ENCODE measurements around the gene SLC2A1. TPM values are rescaled to one million over a fixed set of nuclear protein-coding genes. Genes with fewer than 3 reads are reported as not detected.

SLC2A1 gene
- total and polyA plus RNA-seq, 7 donors, result 1.1 to 3.8 (median 2.1) TPM

- intact Hi-C loops (cut with DNase I), result loop anchor here (5.0 to 10.0 kb wide), 2 partner anchors 139 to 158 kb away; no protein-coding TSS in a partner anchor
- DNase-seq, result no peak
- Histone ChIP-seq H3K4me1 (no peaks in the 10 kb centered on the region), H3K27me3 (ENCODE audit: insufficient read depth in 3 of 3, low read length in 2 of 3) (no peaks in the 10 kb centered on the region), H3K4me3 (no peak overlapping the region), H3K27ac (no peak overlapping the region), H3K9me3 (peaks cover 3% of the 10 kb centered on the region), H3K36me3 (ENCODE audit: insufficient read depth in 1 of 2, low read depth in 1 of 2) (no peaks in the 10 kb centered on the region)
- TF ChIP-seq CTCF (IDR thresholded peaks at IDR 0.05), result no peak
- ATAC-seq, result no peak
- 43 to 95% (median 92%) methylated on average over 2 of the region's 2 CpGs for WGBS, 3 donors
Observed at GRCh38 chr1:42914092-42914627, 44.5 kb downstream of the SLC2A1 start.

GRCh38 chr1:42913426-42914091, 45.1 kb downstream of the SLC2A1 start:
- 49 to 60% (median 55%) methylated on average over 5 of the region's 5 CpGs for WGBS, 3 donors
- TF ChIP-seq CTCF (IDR thresholded peaks at IDR 0.05), result peak; percentile 70
- Histone ChIP-seq H3K27ac (no peak overlapping the region), H3K4me1 (no peaks in the 10 kb centered on the region), H3K9me3 (peaks cover 3% of the 10 kb centered on the region), H3K36me3 (ENCODE audit: insufficient read depth in 1 of 2, low read depth in 1 of 2) (no peaks in the 10 kb centered on the region), H3K27me3 (ENCODE audit: insufficient read depth in 3 of 3, low read length in 2 of 3) (no peaks in the 10 kb centered on the region), H3K4me3 (no peak overlapping the region)
- intact Hi-C loops (cut with DNase I), result loop anchor here (2.0 to 10.0 kb wide), 3 partner anchors 139 to 159 kb away; no protein-coding TSS in a partner anchor
- ATAC-seq, result peak in 3 of 4 donors; percentile 54 to 74 (median 69)
- DNase-seq, result no peak

- Histone ChIP-seq H3K4me1 (no peaks in the 10 kb centered on the region), H3K4me3 (no peak overlapping the region), H3K9me3 (peaks cover 3% of the 10 kb centered on the region), H3K36me3 (ENCODE audit: insufficient read depth in 1 of 2, low read depth in 1 of 2) (no peaks in the 10 kb centered on the region), H3K27ac (no peak overlapping the region), H3K27me3 (ENCODE audit: insufficient read depth in 3 of 3, low read length in 2 of 3) (no peaks in the 10 kb centered on the region)
- intact Hi-C loops (cut with DNase I), result loop anchor here (5.0 to 10.0 kb wide), 2 partner anchors 136 to 161 kb away; no protein-coding TSS in a partner anchor
- ATAC-seq, result no peak
- no peak for TF ChIP-seq CTCF (IDR thresholded peaks at IDR 0.05)
- no peak for DNase-seq
Observed at GRCh38 chr1:42910985-42911384, 47.7 kb downstream of the SLC2A1 start.

GRCh38 chr1:42908046-42908445, 50.6 kb downstream of the SLC2A1 start:
- intact Hi-C loops (cut with DNase I), result no loop called here
- no peak for TF ChIP-seq CTCF (IDR thresholded peaks at IDR 0.05)
- WGBS, 3 donors, result 97 to 100% (median 97%) methylated on average over 3 of the region's 3 CpGs
- H3K9me3 ChIP-seq, result no peaks in the 10 kb centered on the region
- H3K27ac ChIP-seq, result no peak overlapping the region
- H3K27me3 ChIP-seq (ENCODE audit: insufficient read depth in 3 of 3, low read length in 2 of 3), result no peaks in the 10 kb centered on the region
- no peak for ATAC-seq
- no peaks in the 10 kb centered on the region for H3K36me3 ChIP-seq (ENCODE audit: insufficient read depth in 1 of 2, low read depth in 1 of 2)
- no peak overlapping the region for H3K4me3 ChIP-seq
- no peak for DNase-seq
- no peaks in the 10 kb centered on the region for H3K4me1 ChIP-seq
